HepG2 (cell line): ENCODE results near the gene HMGCLL1.

Experiments
- CEBPG ChIP-seq: IDR thresholded peaks from 2 replicates; pipeline ENCODE4 v1.6.1; 2016
- CTCF ChIP-seq: sonication (generic); formaldehyde crosslinking; IDR thresholded peaks from 2 replicates; pipeline ENCODE4 v1.5.0; 2020; ENCODE audit warnings: mild to moderate bottlenecking, missing genetic modification reagents, moderate library complexity
- ELF4 ChIP-seq: sonication (generic); formaldehyde crosslinking; IDR thresholded peaks from 2 replicates; pipeline ENCODE4 v1.5.0; 2020; ENCODE audit warnings: missing genetic modification reagents, mild to moderate bottlenecking, moderate library complexity, borderline replicate concordance
- HES4 ChIP-seq: sonication (generic); formaldehyde crosslinking; IDR thresholded peaks from 2 replicates; pipeline ENCODE4 v1.9.0; 2021; ENCODE audit warnings: mild to moderate bottlenecking, missing genetic modification reagents, borderline replicate concordance
- HMG20B ChIP-seq: conservative IDR thresholded peaks from 2 replicates; pipeline ENCODE4 v1.6.1; 2016; ENCODE audit warnings: missing genetic modification reagents, missing compliant biosample characterization
- HMGA1 ChIP-seq: sonication (generic); formaldehyde crosslinking; conservative IDR thresholded peaks from 2 replicates; pipeline ENCODE4 v1.4.0; 2020; ENCODE audit warnings: missing genetic modification reagents
- MXI1 ChIP-seq: IDR thresholded peaks from 3 replicates; pipeline ENCODE4 v1.6.1; 2012; ENCODE audit warnings: low read depth, low read length, inconsistent platforms, borderline replicate concordance
- NFRKB ChIP-seq: fragments of 450-650 bp; IDR thresholded peaks from 2 replicates; pipeline ENCODE4 v1.6.1; 2017
- TARDBP ChIP-seq: sonication (generic); formaldehyde crosslinking; IDR thresholded peaks from 2 replicates; pipeline ENCODE4 v1.8.0; 2022; ENCODE audit warnings: mild to moderate bottlenecking, missing genetic modification reagents
- ZFP36L1 ChIP-seq: sonication (generic); formaldehyde crosslinking; IDR thresholded peaks from 2 replicates; pipeline ENCODE4 v1.8.0; 2022; ENCODE audit warnings: mild to moderate bottlenecking, missing genetic modification reagents, moderate library complexity
- ZNF512 ChIP-seq: sonication (generic); formaldehyde crosslinking; IDR thresholded peaks from 2 replicates; pipeline ENCODE4 v1.4.0; 2020; ENCODE audit warnings: mild to moderate bottlenecking, missing genetic modification reagents
- TF ChIP-seq, protein P1 (sequence below): sonication (generic); formaldehyde crosslinking; IDR thresholded peaks from 2 replicates; pipeline ENCODE4 v1.4.0; 2020; ENCODE audit warnings: missing genetic modification reagents

GRCh38 chr6:55437141-55437540 is 141.9 kb downstream of the HMGCLL1 start:
- TF ChIP-seq HES4 (CRISPR knock-in tag), result no peak
- TF ChIP-seq, protein P1, sequence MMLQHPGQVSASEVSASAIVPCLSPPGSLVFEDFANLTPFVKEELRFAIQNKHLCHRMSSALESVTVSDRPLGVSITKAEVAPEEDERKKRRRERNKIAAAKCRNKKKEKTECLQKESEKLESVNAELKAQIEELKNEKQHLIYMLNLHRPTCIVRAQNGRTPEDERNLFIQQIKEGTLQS (CRISPR knock-in tag), result no peak
- no peak for TF ChIP-seq TARDBP (CRISPR knock-in tag)
- no peak for TF ChIP-seq MXI1
- no peak for TF ChIP-seq NFRKB
- no peak for TF ChIP-seq ELF4 (CRISPR knock-in tag)
- no peak for TF ChIP-seq CTCF (CRISPR knock-in tag)
- TF ChIP-seq HMGA1 (CRISPR knock-in tag), result no peak
- no peak for TF ChIP-seq ZFP36L1 (CRISPR knock-in tag)
- TF ChIP-seq HMG20B, result no peak
- TF ChIP-seq CEBPG (CRISPR knock-in tag), result no peak
- no peak for TF ChIP-seq ZNF512 (CRISPR knock-in tag)
